Activated CD8-positive, alpha-beta memory T cell treated with anti-CD3 and anti-CD28 coated beads for 48 hours (primary cell): Measurements from ENCODE around the gene SRP68.

Source experiments
- DNase-seq, 3 experiments: peaks; one replicate each; pipeline ENCODE4 v3.0.0-alpha.2; 2020; ENCODE audit warnings: low read depth in 2 of 3, low spot score in 2 of 3

Gene SRP68

DNA sequence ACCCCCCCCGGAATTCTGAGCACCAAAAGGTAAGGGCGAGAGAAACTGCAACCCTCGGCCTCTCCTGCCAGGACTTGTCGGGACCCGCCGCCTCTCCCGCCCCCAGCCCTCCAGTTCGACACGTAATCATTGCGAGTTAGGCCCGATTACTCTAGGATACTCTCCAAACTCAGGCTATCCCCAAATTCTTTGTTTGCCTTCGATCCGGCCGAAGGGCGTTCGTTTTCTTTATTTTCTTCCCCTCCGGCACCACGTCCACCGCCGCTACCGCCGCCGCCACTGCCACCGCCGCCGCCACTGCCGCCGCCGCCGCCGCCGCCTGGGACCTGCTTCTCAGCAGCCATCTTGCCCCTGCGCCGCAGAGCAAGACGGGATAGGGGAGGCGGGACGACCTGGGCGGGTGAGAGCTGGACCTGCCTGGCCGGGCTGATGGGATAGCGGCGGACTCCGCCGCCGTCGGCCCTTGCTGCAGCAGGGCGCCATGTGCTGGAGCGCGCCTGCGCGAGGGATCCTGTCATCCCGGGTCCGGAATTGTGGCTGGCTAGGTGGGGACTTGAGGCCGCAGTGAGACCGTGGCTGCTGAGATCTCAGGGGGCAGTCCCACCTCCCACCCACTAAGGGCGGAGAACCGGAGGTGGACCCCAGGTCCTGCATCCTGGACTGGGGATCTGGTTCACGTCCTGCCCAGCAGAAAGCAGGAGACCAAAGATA, at the start of gene SRP68:
TSS of gene SRP68 (minus strand) at position 370 of the 711 bp plus-strand sequence. CDS start at position 344, 26 bp downstream.
- DNase-seq = peak; percentile 76 to 77 (median 77)

GRCh38 chr17:76121932-76122430, 49.7 kb upstream of the SRP68 start:
- DNase-seq = no peak

DNA sequence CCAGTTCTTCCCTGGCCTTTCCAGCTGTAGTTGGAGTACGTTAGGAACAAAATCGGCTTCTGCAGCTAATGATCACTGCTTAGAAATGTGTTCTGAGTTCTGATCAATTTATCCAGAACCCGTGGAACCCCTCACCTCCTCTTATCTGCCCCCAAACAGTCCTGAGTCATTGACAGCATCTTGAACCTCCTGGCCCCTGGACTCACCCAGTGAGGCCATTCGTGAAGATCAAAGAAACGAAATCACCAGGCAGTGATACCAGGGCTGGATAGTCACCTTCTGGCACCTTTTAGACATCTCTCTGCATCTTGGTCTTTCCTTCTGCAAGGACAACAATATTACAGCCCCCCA, 48.3 kb upstream of the SRP68 start:
- no peak for DNase-seq

DNA sequence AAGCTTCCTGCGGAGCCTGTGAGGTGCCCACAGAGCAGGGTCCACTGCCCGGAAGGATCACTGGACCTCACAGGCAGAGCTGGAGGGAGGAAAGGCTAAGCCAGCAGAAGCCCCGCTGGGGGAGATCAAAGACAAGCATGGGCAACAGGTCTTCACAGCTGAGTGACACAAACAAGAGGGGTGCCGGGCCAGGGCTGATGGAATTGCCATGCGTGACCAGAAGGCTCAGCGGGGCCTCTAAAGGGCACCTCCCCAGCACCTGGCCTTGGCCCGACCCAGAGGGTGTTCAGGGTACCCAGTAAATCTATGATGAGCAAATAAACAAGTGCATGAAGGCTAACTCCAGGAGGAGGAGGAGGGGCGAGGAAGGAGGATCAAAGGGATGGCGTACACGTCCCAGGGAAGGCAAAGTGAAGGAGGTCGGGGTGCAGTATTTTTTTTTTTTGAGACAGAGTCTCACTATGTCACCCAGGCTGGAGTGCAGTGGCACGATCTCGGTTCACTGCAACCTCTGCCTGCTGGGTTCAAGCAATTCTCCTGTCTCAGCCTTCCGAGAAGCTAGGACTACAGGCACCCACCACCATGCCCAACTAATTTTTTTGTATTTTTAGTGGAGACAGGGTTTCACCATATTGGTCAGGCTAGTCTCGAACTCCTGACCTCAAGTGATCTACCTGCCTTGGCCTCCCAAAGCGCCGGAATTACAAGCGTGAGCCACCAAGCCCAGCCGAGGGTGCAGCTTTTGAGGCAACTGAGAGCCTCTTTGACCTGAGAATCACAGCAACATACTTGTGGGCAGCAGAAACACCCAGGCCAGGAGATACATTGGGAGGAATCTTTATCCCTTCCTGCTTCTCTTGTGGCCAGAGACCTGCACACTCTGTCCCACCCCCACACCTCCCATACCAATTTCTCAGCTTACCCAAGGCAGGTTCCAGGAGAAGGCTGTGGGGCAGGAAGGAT, 47.4 kb upstream of the SRP68 start:
- no peak for DNase-seq

DNA sequence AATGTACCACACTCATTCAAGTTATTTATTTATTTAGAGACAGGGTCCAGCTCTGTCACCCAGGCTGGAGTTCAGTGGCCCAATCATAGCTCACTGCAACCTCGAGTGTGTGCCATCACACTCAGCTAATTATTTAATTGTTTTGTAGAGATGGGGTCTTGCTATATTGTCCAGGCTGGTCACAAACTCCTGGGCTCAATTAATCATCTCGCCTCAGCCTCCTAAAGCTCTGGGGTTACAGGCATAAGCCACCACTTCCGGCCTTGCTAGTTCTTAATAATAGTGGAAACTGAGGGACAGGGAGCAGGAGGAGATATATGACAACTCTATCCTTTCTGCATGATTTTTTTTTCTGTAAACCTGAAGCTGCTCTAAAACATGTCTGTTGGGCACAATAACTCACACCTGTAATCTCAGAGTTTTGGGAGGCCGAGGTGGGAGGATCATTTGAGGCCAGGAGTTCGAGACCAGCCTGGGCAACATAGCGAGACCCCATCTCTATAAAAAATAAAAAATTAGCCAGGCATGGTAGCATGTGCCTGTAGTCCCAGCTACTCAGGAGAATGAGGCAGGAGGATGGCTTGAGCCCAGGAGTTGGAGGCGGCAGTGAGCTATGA, 42.9 kb upstream of the SRP68 start:
- DNase-seq = no peak

GRCh38 chr17:76111956-76112355, 39.6 kb upstream of the SRP68 start:
- DNase-seq = no peak

GRCh38 chr17:76107509-76107908, 35.2 kb upstream of the SRP68 start:
- no peak for DNase-seq

- no peak for DNase-seq
Observed at GRCh38 chr17:76106703-76107102, 34.4 kb upstream of the SRP68 start.

GRCh38 chr17:76104896-76105231, 32.5 kb upstream of the SRP68 start:
- no peak for DNase-seq

- no peak for DNase-seq
Observed at GRCh38 chr17:76104140-76104895, 32.0 kb upstream of the SRP68 start.

DNA sequence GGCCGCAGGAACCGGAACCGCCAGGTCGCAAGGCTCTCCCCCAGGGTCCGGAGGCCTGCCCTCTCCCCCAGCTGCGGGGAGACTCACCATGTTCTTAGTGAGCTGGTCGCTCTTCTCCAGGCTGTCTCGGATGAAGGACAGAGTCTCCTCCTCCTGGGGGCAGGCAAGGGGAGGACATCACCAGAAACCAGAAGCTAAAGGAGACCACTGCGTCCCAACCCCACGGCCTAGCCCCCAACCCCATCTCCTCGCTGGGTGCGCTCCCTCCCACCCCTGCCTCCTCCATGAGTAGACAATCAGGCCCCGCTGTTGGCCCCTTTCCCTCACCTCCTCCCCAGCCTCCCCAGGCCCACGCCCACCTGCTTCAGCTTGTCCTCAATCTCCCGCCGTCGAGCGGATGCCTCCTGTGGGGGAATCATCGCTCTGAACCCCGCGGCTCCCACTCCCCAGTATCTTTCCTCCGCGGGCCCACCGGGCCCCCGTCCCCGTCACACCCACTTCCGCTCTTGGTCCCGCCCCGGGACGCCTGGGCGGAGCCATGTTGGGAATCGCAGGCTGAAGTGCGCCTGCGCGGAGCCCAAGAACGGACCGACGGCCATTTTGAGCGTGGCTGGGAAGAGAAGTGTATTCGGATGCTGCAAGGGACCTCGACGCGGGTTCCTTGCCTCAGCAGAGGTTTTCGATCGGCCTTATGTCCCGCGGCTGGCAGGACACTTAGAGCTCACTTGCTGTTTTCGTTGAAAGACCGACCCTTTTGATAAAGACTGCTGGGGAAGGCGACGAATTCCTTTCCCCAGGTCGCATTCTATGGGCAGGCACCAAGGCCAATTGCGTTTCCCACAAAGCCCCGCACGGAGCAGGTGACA, 31.2 kb upstream of the SRP68 start, which contains the start of gene EXOC7:
TSS of gene EXOC7 (minus strand) at position 514 of the 866 bp plus-strand sequence. CDS start at position 419, 95 bp downstream.
- peak; percentile 84 to 87 (median 86) for DNase-seq

DNA sequence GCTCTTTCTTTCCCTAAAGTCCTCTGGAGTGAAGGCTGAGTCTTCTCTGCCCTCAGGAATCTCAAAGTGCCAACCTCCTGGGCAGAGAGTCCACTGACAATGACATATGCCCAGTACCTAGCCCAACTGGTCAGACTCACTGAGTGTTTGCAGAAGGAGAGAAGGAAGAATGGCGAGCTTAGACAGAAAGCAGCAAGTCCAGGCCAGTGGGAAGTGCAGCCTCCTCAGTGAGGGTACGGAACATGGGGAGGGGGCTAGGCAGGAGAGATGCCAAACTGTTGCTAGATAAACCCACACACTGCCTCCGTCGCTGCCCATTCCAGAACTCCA, 30.6 kb upstream of the SRP68 start:
- DNase-seq = no peak

DNA sequence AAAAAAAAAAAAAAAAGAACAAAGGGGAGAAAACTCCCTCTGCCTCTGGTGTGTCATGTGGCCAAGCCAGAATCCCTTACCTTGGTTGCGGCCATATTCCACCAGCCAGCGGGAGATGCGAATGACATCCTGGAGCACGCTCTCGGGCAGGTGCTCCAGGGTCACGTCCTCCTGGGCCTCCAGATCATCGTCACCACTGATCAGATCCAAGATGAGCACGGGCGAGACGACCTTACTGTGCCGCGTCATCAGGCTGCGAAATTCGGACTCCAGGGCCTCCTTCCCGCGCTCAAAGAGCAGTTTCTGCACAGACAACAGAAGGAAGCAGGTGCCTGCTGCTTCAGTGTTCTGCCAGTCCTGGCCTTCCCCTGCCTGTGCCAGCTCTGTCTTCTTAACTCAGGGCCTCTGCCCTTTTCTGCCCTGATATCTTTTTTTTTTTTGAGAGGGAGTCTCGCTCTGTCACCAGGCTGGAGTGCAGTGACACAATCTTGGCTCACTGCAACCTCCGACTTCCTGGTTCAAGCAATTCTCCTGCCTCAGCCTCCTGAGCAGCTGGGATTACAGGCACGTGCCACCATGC, 25.5 kb upstream of the SRP68 start:
- DNase-seq = no peak

DNA sequence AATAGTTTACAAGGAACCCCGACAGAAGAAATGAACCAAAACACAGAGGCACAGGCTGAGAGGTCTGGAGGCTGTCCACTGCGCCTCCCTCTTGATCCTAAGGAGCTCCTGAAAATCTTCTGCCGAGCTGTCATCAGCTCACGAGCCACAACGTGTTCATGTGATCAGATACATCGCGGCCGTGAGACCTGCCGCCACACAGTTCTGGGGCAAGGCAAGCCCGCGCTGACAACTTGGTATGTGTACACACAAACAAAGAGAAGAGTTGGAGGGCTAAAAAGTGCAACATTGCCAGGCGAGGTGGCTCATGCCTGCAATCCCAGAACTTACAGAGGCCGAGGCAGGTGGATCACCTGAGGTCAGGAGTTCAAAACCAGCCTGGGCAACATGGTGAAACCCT, 23.6 kb upstream of the SRP68 start:
- DNase-seq = no peak

DNA sequence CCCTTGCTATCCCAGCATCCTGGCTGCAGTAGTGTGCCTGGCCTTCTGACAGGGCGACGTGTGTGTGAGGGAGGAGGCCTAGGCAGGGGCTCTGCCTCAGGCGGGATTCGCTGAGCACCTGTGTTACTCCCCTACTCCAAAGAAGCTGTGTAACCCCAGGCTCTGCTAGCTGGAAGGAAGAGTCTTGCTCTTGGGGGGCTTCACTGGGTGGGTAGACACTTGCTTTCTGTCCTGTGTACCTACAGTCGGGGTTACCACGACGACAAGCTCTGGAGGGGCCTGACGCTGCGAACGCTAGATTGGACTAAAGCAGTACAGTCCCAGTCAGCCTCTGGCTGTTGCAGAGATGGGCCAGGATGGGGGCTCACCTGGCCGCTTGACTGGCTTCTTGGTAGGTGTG, 21.7 kb upstream of the SRP68 start:
- DNase-seq = no peak

- no peak for DNase-seq
Observed at GRCh38 chr17:76092526-76093413, 20.5 kb upstream of the SRP68 start.

- no peak for DNase-seq
Observed at GRCh38 chr17:76091526-76092286, 19.4 kb upstream of the SRP68 start.

- no peak for DNase-seq
Observed at GRCh38 chr17:76090517-76091129, 18.3 kb upstream of the SRP68 start.
